GM12891 (cell line): ENCODE measurements around the gene CNTNAP4.

Experiments
- POLR2A ChIP-seq: IDR thresholded peaks from 2 replicates; pipeline ENCODE4 v1.6.1; 2011; ENCODE audit warnings: low read depth, low read length, control low read depth
- POU2F2 ChIP-seq: IDR thresholded peaks from 2 replicates; pipeline ENCODE4 v1.6.1; 2011; ENCODE audit warnings: low read depth, mild to moderate bottlenecking, control low read depth, low read length, moderate library complexity

GRCh38 chr16:76527244-76527643 lies 250.0 kb downstream of the CNTNAP4 start:
- TF ChIP-seq POLR2A (no peak), POU2F2 (no peak)
